Type B pancreatic cell (in vitro differentiated cells): ENCODE data around the gene ATP13A1. TPM values are rescaled to one million over a fixed set of nuclear protein-coding genes. Genes with fewer than 3 reads are reported as not detected.

Experiments used
- DNase-seq: peaks from one replicate; pipeline ENCODE4 v3.0.0; 2021; ENCODE audit warnings: mixed read lengths; ENCODE audit not compliant: unreplicated experiment; ENCODE audit errors: extremely low spot score
- H3K27ac Mint-ChIP-seq: 2 replicates; pipeline ENCODE4 v1.8.0; 2021; ENCODE audit warnings: mild to moderate bottlenecking, mixed read lengths
- H3K27me3 Mint-ChIP-seq: 2 replicates; pipeline ENCODE4 v1.8.0; 2021; ENCODE audit warnings: mixed read lengths
- H3K36me3 Mint-ChIP-seq: 2 replicates; pipeline ENCODE4 v1.8.0; 2021; ENCODE audit warnings: mixed read lengths
- H3K4me1 Mint-ChIP-seq: one replicate; pipeline ENCODE4 v1.8.0; 2021; ENCODE audit warnings: mixed read lengths; ENCODE audit not compliant: unreplicated experiment
- H3K4me3 Mint-ChIP-seq: 2 replicates; pipeline ENCODE4 v1.8.0; 2021; ENCODE audit warnings: mild to moderate bottlenecking, mixed read lengths
- H3K9me3 Mint-ChIP-seq: 2 replicates; pipeline ENCODE4 v1.8.0; 2021; ENCODE audit warnings: mixed read lengths
- CTCF ChIP-seq: fragments of 200-600 bp; sonication (generic); conservative IDR thresholded peaks from 2 replicates; pipeline ENCODE4 v1.5.0; 2021; ENCODE audit warnings: antibody characterized with exemption, mild to moderate bottlenecking
- total RNA-seq: library from RNA; stranded (reverse); gene quantifications from 2 replicates; pipeline ENCODE4 v1.2.1, GENCODE V29; 2021; ENCODE audit warnings: low replicate concordance

ATP13A1 gene
- total RNA-seq, 1 donor from 2014 or later: 85.7 TPM

GRCh38 chr19:19659646-19660245 is 3.7 kb downstream of the ATP13A1 start:
- Mint-ChIP-seq H3K36me3 (peaks cover 3% of the 10 kb centered on the region), H3K9me3 (no peaks in the 10 kb centered on the region), H3K27ac (no peak overlapping the region), H3K27me3 (no peaks in the 10 kb centered on the region), H3K4me1 (peaks cover 18% of the 10 kb centered on the region), H3K4me3 (no peak overlapping the region)
- DNase-seq: no peak
- no peak for TF ChIP-seq CTCF

- Mint-ChIP-seq H3K27me3 (no peaks in the 10 kb centered on the region), H3K36me3 (peaks cover 11% of the 10 kb centered on the region), H3K27ac (no peak overlapping the region), H3K4me3 (no peak overlapping the region), H3K4me1 (peaks cover 13% of the 10 kb centered on the region), H3K9me3 (no peaks in the 10 kb centered on the region)
- no peak for DNase-seq
- no peak for TF ChIP-seq CTCF
These were observed 6.1 kb downstream of the ATP13A1 start for GRCh38 chr19:19657397-19657783.

DNA sequence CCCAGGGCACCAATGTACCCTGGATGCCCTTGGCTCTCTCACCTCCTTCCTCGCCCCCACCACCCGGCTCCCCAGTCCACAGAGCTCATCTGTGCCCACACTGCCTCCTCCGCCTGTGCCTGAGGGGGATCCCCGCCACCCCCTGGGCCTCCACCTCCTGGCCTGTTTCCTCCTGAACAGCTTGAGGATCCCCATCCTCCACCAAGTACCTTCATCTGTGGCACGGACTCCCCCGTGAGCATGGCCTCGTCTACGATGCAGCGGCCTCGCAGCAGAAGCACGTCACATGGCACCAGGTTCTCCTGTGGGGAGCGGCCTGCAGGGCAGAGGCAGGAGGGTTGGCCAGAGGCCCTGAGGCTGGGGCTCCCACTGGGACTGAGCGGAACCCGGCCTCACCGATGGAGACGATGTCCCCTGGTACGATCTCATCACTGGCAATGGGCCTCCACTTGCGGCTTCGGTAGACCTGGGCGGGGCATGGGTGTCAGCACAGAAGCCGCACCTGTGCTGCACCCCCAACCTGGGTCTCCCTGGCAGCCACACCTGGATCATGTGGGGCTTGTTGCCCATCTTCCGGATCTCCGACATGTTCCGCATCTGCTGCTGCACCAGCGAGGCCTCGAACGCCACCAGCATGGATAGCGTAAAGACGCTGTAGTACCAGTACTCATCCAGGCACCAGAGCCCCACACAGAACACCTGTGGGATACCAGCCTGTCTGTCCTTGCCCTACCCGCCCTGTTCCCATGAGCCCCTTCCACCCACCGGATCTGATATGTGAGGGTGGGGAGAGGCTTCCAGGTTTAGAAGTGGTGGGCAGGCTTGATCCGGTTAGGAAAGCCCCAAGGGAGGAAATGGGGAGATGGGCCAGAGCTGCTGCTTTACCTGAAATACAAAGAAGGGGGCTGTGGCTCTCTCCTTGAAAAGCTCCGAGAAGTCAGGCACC is 6.8 kb downstream of the ATP13A1 start:
- no peak for DNase-seq
- no peaks in the 10 kb centered on the region for H3K9me3 Mint-ChIP-seq
- H3K36me3 Mint-ChIP-seq: peaks cover 11% of the 10 kb centered on the region
- no peak overlapping the region for H3K27ac Mint-ChIP-seq
- TF ChIP-seq CTCF: no peak
- no peak overlapping the region for H3K4me3 Mint-ChIP-seq
- peaks cover 6% of the 10 kb centered on the region for H3K4me1 Mint-ChIP-seq
- no peaks in the 10 kb centered on the region for H3K27me3 Mint-ChIP-seq

- H3K27ac Mint-ChIP-seq: no peak overlapping the region
These were observed 7.7 kb downstream of the ATP13A1 start for GRCh38 chr19:19655641-19656343.

More at GRCh38 chr19:19655641-19656343, 7.7 kb downstream of the ATP13A1 start:
- H3K4me3 Mint-ChIP-seq: no peak overlapping the region
- no peak for DNase-seq
- peaks cover 11% of the 10 kb centered on the region for H3K36me3 Mint-ChIP-seq
- H3K4me1 Mint-ChIP-seq: no peaks in the 10 kb centered on the region
- H3K9me3 Mint-ChIP-seq: no peaks in the 10 kb centered on the region
- TF ChIP-seq CTCF: no peak
- H3K27me3 Mint-ChIP-seq: no peaks in the 10 kb centered on the region
